HG02938 (cell line): ENCODE measurements around the gene PLXDC1.
A peak's percentile ranks its signal among the peaks of the same experiment; 100 is the strongest.
"Not testable (repeated sequence)": the region's sequence is repeated elsewhere in the genome, so short reads cannot be mapped to it uniquely, and the experiment has no call there.

Experiments
- ATAC-seq: cut with Tn5 transposase; IDR thresholded peaks from one replicate; pipeline ENCODE4 v1.9.1; 2021; ENCODE audit warnings: mild to moderate bottlenecking, moderate library complexity; ENCODE audit not compliant: unreplicated experiment

Gene PLXDC1

GRCh38 chr17:39183045-39183444 is 31.6 kb upstream of the PLXDC1 start:
- no peak for ATAC-seq

- no peak for ATAC-seq
Observed at GRCh38 chr17:39181303-39181702, 29.9 kb upstream of the PLXDC1 start.

DNA sequence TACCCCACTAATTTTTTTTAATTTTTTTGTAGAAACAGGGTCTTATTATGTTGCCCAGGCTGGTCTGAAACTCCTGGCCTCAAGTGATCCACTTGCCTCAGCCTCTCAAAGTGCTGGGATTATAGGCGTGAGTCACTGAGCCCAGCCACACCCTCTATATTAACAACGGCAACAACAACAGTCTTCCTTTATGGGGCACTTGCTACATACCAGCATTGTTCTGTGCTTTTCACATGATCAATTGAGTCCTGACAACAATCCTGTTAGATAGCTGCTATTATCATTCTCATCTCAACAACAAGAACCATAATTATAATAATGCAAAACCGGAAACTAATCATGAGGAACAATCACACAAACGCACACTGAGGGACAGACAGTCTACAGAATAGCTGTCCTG is 27.1 kb upstream of the PLXDC1 start:
- no peak for ATAC-seq

GRCh38 chr17:39177256-39177655 is 25.8 kb upstream of the PLXDC1 start:
- no peak for ATAC-seq

DNA sequence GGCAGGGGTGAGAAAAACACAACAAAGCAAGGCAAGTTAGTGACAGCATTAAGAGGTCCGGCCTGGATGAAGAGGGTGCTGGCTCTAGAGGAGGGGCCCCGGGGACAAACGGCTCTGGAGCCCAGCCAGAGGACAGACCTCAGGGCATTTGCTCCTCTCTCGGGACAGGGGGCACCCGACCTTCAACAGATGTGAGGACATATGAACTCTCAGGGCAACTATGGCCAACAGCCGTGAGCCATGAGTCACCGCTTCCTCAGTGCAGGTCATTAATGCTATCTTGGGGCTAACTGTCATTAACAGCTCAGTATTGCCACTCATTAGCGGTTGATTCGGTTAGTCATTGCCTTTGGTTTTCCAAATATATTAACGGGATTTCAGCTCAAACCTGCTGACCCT is 24.3 kb upstream of the PLXDC1 start:
- no peak for ATAC-seq

- ATAC-seq = no peak
Observed at GRCh38 chr17:39174920-39175694, 23.7 kb upstream of the PLXDC1 start.

DNA sequence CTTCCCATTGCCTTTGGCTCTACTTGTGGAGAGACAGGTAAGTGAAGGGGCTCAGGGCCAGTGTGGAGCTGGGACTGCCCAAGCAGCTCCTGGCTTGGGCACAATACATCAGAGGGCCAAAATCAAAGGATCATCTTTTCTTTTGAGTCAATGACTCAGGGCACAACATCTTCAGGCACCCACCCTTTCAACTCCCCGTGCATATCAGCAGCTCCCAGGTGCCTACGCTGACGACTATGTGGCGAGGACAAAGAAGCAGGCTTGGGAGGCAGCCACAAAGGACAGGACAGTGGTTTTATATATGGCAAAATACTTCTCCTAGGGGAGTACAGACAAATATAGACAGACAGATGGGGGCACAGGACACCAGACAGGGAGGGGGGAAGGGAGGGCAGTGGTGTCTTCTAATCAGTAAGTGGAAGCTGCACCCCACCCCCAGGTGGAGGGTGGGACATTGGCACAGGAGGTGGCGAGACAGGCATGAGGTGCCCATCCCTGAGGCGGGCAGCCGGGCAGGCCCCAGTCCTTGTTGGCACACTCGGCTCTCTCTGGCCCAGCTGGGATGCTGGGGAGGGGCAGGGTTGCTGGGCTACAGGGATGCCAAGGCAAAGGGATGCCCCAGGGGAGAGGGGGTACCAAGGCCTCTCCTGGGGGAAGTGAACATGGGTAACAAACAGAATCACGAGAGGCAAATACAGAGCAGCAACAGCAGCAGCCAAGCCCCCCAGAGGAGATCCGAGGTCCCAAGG is 22.3 kb upstream of the PLXDC1 start:
- no peak for ATAC-seq

DNA sequence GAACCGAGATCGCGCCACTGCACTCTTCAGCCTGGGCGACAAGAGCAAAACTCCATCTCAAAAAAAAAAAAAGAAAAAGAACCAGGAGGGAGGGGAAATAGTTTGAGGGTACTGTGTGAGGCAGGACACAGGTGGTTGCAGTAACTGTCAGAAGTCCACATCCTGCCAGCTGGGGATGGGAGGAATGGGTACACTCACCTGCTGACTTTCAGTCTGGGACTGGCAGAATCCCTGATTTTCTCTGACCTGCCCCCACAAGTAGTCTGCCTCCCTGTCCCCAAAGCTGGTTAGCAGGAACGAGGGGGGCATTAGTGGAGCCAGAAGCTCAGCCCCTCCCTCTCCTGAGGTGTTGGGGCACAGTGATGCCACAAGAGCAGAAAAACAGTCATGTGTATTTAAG is 21.6 kb upstream of the PLXDC1 start:
- no peak for ATAC-seq

DNA sequence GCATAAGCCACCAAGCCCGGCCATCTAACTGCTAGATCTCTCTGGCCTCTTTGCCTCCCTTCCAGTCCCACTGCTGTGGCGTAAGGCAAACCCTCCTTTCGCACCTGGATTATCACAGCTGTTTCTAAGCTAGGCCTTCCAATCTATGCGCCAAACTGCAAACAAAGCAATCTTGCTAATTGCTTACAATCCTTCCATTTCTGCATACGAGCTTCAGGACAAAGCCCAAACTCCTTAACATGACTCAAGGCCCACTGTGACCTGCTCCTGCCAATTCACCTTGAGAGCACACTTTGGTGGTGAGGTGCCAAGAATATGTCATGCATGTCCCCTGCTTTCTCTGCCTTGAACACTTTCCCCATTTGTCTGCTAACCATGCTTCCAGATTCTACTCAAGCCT is 20.5 kb upstream of the PLXDC1 start:
- ATAC-seq = no peak

- ATAC-seq = no peak
Observed at GRCh38 chr17:39170558-39170957, 19.1 kb upstream of the PLXDC1 start.

GRCh38 chr17:39170109-39170508 is 18.7 kb upstream of the PLXDC1 start:
- no peak for ATAC-seq

DNA sequence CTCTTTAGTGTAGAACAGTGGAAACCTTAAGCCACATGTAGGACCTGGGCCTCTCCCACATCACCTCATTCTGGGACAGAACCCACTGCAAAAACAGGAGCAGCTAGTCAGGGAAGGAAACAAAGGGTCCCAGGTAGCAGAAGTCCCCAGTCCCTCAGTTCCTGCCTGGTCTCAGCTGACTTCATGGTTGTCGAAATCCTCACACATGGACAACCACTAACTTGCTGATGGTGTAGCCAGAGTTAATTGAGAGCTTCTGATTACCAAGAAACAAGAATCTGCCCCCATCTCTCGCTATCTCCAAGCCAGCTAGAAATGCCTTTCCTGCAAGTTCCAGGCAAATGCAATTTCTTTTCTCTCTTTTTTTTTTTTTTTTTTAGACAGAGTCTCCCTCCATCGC is 18.1 kb upstream of the PLXDC1 start:
- no peak for ATAC-seq

DNA sequence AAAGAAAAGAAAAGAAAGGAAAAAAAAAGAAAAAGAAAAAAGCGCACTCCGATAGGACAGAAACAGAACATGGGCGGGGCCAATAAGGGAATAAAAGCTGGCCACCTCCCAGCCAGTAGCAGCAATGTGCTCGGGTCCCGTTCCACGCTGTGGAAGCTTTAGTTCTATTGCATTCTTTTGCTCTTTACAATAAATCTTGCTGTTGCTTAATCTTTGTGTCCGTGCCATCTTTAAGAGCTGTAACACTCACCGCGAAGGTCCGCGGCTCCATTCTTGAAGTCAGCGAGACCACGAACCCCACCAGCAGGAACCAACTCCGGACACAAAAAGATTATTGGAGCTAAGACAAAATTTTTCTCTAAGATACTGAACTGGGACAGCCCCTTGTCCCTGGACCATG is 17.7 kb upstream of the PLXDC1 start:
- ATAC-seq = no peak

- not testable (repeated sequence) for ATAC-seq
Observed at GRCh38 chr17:39168503-39168902, 17.1 kb upstream of the PLXDC1 start.

DNA sequence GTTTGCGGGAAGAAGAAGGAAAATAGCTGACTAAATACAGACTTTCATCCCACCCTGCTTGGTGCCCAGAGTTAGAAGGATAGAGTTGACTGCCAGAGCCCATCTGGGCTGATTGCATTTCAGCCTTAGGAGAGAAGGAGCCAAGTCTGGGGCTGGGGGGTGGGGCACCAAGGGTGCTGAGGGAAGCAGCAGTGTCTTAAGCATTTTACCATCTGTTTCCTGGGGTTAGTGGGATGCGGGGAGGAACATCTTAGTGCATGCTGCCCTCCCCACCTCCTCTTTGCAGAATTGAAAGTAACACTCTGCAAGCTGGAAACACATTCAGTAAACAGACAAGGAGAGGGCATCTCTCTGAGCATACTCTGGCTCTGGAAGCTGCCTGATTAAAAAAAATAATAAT is 16.0 kb upstream of the PLXDC1 start:
- no peak for ATAC-seq

GRCh38 chr17:39166437-39167335 is 15.2 kb upstream of the PLXDC1 start:
- ATAC-seq = no peak

DNA sequence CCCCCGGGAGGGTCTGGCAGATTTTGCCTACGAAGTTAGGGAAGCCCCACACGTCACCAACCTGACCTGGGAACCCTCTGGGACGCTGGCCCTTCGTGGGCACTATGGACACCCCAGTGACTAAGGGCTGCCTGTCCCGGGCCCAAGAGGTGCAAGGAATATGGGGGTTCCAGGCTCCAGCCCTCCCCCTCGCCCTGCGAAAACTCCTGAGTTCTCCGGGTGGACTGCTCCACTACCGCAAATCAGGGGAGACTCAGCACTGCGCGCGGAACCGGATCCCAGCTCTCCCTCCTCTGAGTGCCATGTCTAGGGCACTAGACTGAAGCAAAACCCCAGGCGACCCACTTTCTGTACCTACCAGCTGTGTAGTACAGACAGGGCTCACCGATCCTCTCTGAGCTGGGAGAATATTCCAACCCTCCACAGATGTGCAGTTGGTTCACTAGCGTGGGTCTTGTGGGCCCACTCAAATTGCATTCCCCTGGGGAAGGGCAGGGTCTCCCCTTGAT is 14.5 kb upstream of the PLXDC1 start, which contains the start of gene ARL5C:
ARL5C (minus strand) TSS at position 321 of the 509 bp plus-strand sequence. CDS start 401 bp downstream, outside the sequence.
- no peak for ATAC-seq

GRCh38 chr17:39165178-39165840 is 13.9 kb upstream of the PLXDC1 start:
- no peak for ATAC-seq

- ATAC-seq = peak; percentile 76
Observed at GRCh38 chr17:39164675-39165143, 13.3 kb upstream of the PLXDC1 start.

DNA sequence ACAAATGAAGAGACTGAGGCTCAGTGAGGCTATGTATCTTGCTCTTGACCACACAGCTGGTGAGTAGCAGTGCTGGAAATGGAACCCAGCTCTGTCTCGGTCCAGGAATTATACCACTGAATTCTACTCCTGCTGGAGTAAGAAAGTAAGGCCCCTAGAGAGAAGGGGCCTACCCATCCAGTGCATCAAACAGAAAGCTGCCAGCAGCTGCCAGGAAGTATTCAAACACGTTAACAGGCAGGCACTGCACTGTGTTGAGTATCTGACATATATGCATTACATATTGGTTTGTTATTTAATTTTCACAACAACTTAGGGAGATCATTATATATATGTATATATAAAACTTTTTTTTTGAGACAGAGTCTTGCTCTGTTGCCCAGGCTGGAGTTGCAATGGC is 10.5 kb upstream of the PLXDC1 start:
- ATAC-seq = no peak
